HG03060 (cell line): ENCODE measurements around the gene SUMO3.

Experiments used
- ATAC-seq: cut with Tn5 transposase; IDR thresholded peaks from one replicate; pipeline ENCODE4 v1.9.1; 2021; ENCODE audit warnings: low read depth, moderate number of reproducible peaks; ENCODE audit not compliant: unreplicated experiment

The SUMO3 gene

GRCh38 chr21:44817914-44818639, at the start of gene SUMO3:
Gene SUMO3, minus strand, starts transcription at chr21:44818062. Its CDS starts 94 bp downstream, at chr21:44817968.
- no peak for ATAC-seq

GRCh38 chr21:44867464-44867863, 49.6 kb upstream of the SUMO3 start:
- ATAC-seq, result no peak

- ATAC-seq, result no peak
Measured at GRCh38 chr21:44866780-44867179, 48.9 kb upstream of the SUMO3 start.

- no peak for ATAC-seq
Measured at GRCh38 chr21:44865561-44866280, 47.9 kb upstream of the SUMO3 start.

- no peak for ATAC-seq
Measured at GRCh38 chr21:44862869-44863685, 45.2 kb upstream of the SUMO3 start.

- no peak for ATAC-seq
Measured at GRCh38 chr21:44858791-44859190, 40.9 kb upstream of the SUMO3 start.

- no peak for ATAC-seq
Measured at GRCh38 chr21:44858291-44858690, 40.4 kb upstream of the SUMO3 start.

GRCh38 chr21:44857127-44857892, 39.4 kb upstream of the SUMO3 start:
- ATAC-seq, result no peak

- ATAC-seq, result no peak
Measured at GRCh38 chr21:44856131-44856530, 38.3 kb upstream of the SUMO3 start.

- ATAC-seq, result no peak
Measured at GRCh38 chr21:44855572-44855971, 37.7 kb upstream of the SUMO3 start.

- ATAC-seq, result no peak
Measured at GRCh38 chr21:44854664-44855446, 37.0 kb upstream of the SUMO3 start.

- no peak for ATAC-seq
Measured at GRCh38 chr21:44854391-44854663, 36.5 kb upstream of the SUMO3 start.

GRCh38 chr21:44853601-44854390, 35.9 kb upstream of the SUMO3 start:
- no peak for ATAC-seq

- ATAC-seq, result no peak
Measured at GRCh38 chr21:44850905-44851657, 33.2 kb upstream of the SUMO3 start.

GRCh38 chr21:44850208-44850800, 32.4 kb upstream of the SUMO3 start:
- ATAC-seq, result no peak

GRCh38 chr21:44849616-44850130, 31.8 kb upstream of the SUMO3 start:
- ATAC-seq, result no peak

GRCh38 chr21:44848821-44849521, 31.1 kb upstream of the SUMO3 start:
- ATAC-seq, result no peak
